SK-N-SH (cell line): ENCODE data around the gene SLC17A3. TPM values are rescaled to one million over a fixed set of nuclear protein-coding genes. Genes with fewer than 3 reads are reported as not detected.

Source experiments
- CTCF ChIA-PET: fragments of 300-600, 350-600 bp; formaldehyde crosslinking; extraction: SDS; loops from one replicate; lab custom pipeline; 2021; lab: Yijun Ruan, JAX
- POLR2A ChIA-PET: fragments of 350-600 bp; sonication (Branson Sonifier 250); formaldehyde crosslinking; extraction: SDS; loops from one replicate; lab custom pipeline; 2020; ENCODE audit warnings: antibody characterized with exemption, inconsistent platforms; lab: Yijun Ruan, JAX
- DNase-seq: peaks from one replicate; pipeline ENCODE4 v3.0.0; 2012
- H2AFZ ChIP-seq: fragments of 200-600 bp; sonication (generic); 2 replicates; pipeline ENCODE4 v1.8.1; 2016; ENCODE audit warnings: antibody characterized with exemption, mild to moderate bottlenecking, low read depth
- H3F3A ChIP-seq: fragments of 200-600 bp; sonication (generic); replicated peaks from 2 replicates; pipeline ENCODE3; 2016; ENCODE audit warnings: antibody characterized with exemption, mild to moderate bottlenecking; ENCODE audit not compliant: insufficient read depth
- H3K27ac ChIP-seq, 2 experiments: fragments of 200-500 bp in 1 of 2; fragments of 200-600 bp in 1 of 2; sonication (Bioruptor generic) in 1 of 2; sonication (generic), shearing (Covaris generic) in 1 of 2; 2 replicates each; pipeline versions ENCODE4 v1.5.1 to v1.6.1; 2014 to 2016; ENCODE audit warnings: low read depth in 2 of 2, inconsistent platforms in 1 of 2, low read length in 1 of 2, mild to moderate bottlenecking in 1 of 2, mixed read lengths in 1 of 2
- H3K27me3 ChIP-seq: fragments of 200-600 bp; sonication (generic), shearing (Covaris generic); 2 replicates; pipeline ENCODE4 v1.6.1; 2016; ENCODE audit warnings: mixed run types; ENCODE audit not compliant: insufficient read depth
- H3K36me3 ChIP-seq, 2 experiments: fragments of 200-500 bp in 1 of 2; fragments of 200-600 bp in 1 of 2; sonication (Bioruptor generic) in 1 of 2; sonication (generic) in 1 of 2; replicated peaks in 1 of 2; 2 replicates each; pipeline versions ENCODE3 to v1.5.1; 2014 to 2016; ENCODE audit warnings: low read length in 1 of 2, mild to moderate bottlenecking in 1 of 2; ENCODE audit not compliant: insufficient read depth in 2 of 2, control insufficient read depth in 1 of 2
- H3K4me1 ChIP-seq, 2 experiments: fragments of 200-500 bp in 1 of 2; fragments of 200-600 bp in 1 of 2; sonication (Bioruptor generic) in 1 of 2; sonication (generic), shearing (Covaris generic) in 1 of 2; 2 replicates each; pipeline versions ENCODE4 v1.5.1 to v1.6.1; 2014 to 2016; ENCODE audit warnings: low read depth in 1 of 2, low read length in 1 of 2, mixed run types in 1 of 2; ENCODE audit not compliant: insufficient read depth in 2 of 2, control insufficient read depth in 1 of 2
- H3K4me2 ChIP-seq: fragments of 200-600 bp; sonication (generic), shearing (Covaris generic); 2 replicates; pipeline ENCODE4 v1.6.1; 2017; ENCODE audit warnings: mixed run types
- H3K4me3 ChIP-seq, 2 experiments: fragments of 200-500 bp in 1 of 2; fragments of 200-600 bp in 1 of 2; sonication (Bioruptor generic) in 1 of 2; sonication (generic), shearing (Covaris generic) in 1 of 2; 2 replicates each; pipeline versions ENCODE4 v1.5.1 to v1.8.1; 2014 to 2016; ENCODE audit warnings: low read depth in 2 of 2, inconsistent platforms in 1 of 2, low read length in 1 of 2, mild to moderate bottlenecking in 1 of 2, mixed read lengths in 1 of 2, moderate library complexity in 1 of 2
- H3K79me2 ChIP-seq: fragments of 200-600 bp; sonication (generic); 2 replicates; pipeline ENCODE4 v1.8.1; 2017; ENCODE audit warnings: mild to moderate bottlenecking; ENCODE audit not compliant: insufficient read depth
- H3K9ac ChIP-seq: fragments of 200-600 bp; sonication (generic); 2 replicates; pipeline ENCODE4 v1.6.1; 2017; ENCODE audit warnings: mixed run types
- H3K9me2 ChIP-seq: fragments of 200-600 bp; sonication (generic); 2 replicates; pipeline ENCODE4 v1.6.1; 2017; ENCODE audit warnings: mixed run types
- H3K9me3 ChIP-seq: fragments of 200-600 bp; sonication (generic); 2 replicates; pipeline ENCODE4 v1.6.1; 2017; ENCODE audit warnings: mixed run types, mild to moderate bottlenecking, moderate library complexity
- H4K20me1 ChIP-seq: fragments of 200-600 bp; sonication (generic); 2 replicates; pipeline ENCODE4 v1.6.1; 2017; ENCODE audit warnings: mild to moderate bottlenecking, mixed run types; ENCODE audit not compliant: insufficient read depth
- CHD2 ChIP-seq: fragments of 150-350 bp; IDR thresholded peaks from 2 replicates; pipeline ENCODE4 v1.6.1; 2018; ENCODE audit warnings: low read length; ENCODE audit not compliant: partially characterized antibody
- EP300 ChIP-seq, 2 experiments: IDR thresholded peaks; 2 replicates each; pipeline versions ENCODE4 v1.4.0 to v1.6.1; 2012; ENCODE audit warnings: borderline replicate concordance in 1 of 2, low read depth in 1 of 2, low read length in 1 of 2
- EZH2phosphoT487 ChIP-seq: fragments of 200-600 bp; sonication (generic); IDR thresholded peaks from 2 replicates; pipeline ENCODE4 v1.6.1; 2017; ENCODE audit warnings: low read depth, mixed run types, mild to moderate bottlenecking, antibody characterized with exemption, moderate library complexity, borderline replicate concordance
- FOSL2 ChIP-seq: IDR thresholded peaks from 2 replicates; pipeline ENCODE4 v1.4.0; 2012; ENCODE audit warnings: low read depth, mild to moderate bottlenecking, moderate library complexity, borderline replicate concordance
- FOXJ3 ChIP-seq: sonication (generic); formaldehyde crosslinking; IDR thresholded peaks from 2 replicates; pipeline ENCODE4 v1.5.1; 2020; ENCODE audit warnings: mild to moderate bottlenecking, missing genetic modification reagents
- GATA2 ChIP-seq: sonication (generic); formaldehyde crosslinking; IDR thresholded peaks from 2 replicates; pipeline ENCODE4 v1.5.0; 2020; ENCODE audit warnings: mild to moderate bottlenecking, missing genetic modification reagents
- JUND ChIP-seq: IDR thresholded peaks from 2 replicates; pipeline ENCODE4 v1.4.0; 2012
- MXI1 ChIP-seq: IDR thresholded peaks from 2 replicates; pipeline ENCODE4 v1.6.1; 2012; ENCODE audit warnings: mild to moderate bottlenecking, low read depth, low read length, improper control_type of control experiment
- NRF1 ChIP-seq: IDR thresholded peaks from 2 replicates; pipeline ENCODE4 v1.6.1; 2012; ENCODE audit warnings: low read depth, mild to moderate bottlenecking, low read length
- RAD21 ChIP-seq: IDR thresholded peaks from 2 replicates; pipeline ENCODE4 v1.6.1; 2012; ENCODE audit warnings: mild to moderate bottlenecking, low read length
- SIN3A ChIP-seq: IDR thresholded peaks from 2 replicates; pipeline ENCODE4 v1.6.1; 2012; ENCODE audit warnings: low read depth, mild to moderate bottlenecking, low read length, moderate library complexity, borderline replicate concordance
- TAF1 ChIP-seq: IDR thresholded peaks from 2 replicates; pipeline ENCODE4 v1.6.1; 2012; ENCODE audit warnings: low read depth, mild to moderate bottlenecking, low read length, moderate library complexity, borderline replicate concordance
- TCF12 ChIP-seq: IDR thresholded peaks from 2 replicates; pipeline ENCODE4 v1.4.0; 2012
- YY1 ChIP-seq: IDR thresholded peaks from 2 replicates; pipeline ENCODE4 v1.4.0; 2012; ENCODE audit warnings: low read depth, mild to moderate bottlenecking
- WGBS: methylation state at CpG from one replicate; pipeline ENCODE4 v1.1.6; 2017; ENCODE audit warnings: low lambda C conversion rate; 5-methylcytosine and 5-hydroxymethylcytosine counted together
- polyA plus RNA-seq, 3 experiments: library from polyadenylated mRNA; depleted of rRNA; stranded (reverse); fragments of >200 nt; gene quantifications; 2 replicates each; pipeline ENCODE4 v1.2.3, GENCODE V29; 2012
- TF ChIP-seq, protein P1 (sequence below): fragments of 150-350 bp; IDR thresholded peaks from 2 replicates; pipeline ENCODE4 v1.6.1; 2016; ENCODE audit warnings: mild to moderate bottlenecking, low read depth, low read length
- TF ChIP-seq, protein P2 (sequence below): IDR thresholded peaks from 2 replicates; pipeline ENCODE4 v1.4.0; 2012; ENCODE audit warnings: low read depth
- TF ChIP-seq, protein P3 (sequence below): IDR thresholded peaks from 2 replicates; pipeline ENCODE4; 2012
- TF ChIP-seq, protein P4 (sequence below): IDR thresholded peaks from 2 replicates; pipeline ENCODE4 v1.6.1; 2012; ENCODE audit warnings: mild to moderate bottlenecking, low read depth, low read length, moderate library complexity
- TF ChIP-seq, protein P5 (sequence below): fragments of 150-350 bp; IDR thresholded peaks from 2 replicates; pipeline ENCODE4 v1.6.1; 2017; ENCODE audit warnings: antibody characterized with exemption, low read length, low read depth, borderline replicate concordance
- TF ChIP-seq, protein P6 (sequence below): IDR thresholded peaks from 2 replicates; pipeline ENCODE4 v1.4.0; 2012; ENCODE audit warnings: low read depth, borderline replicate concordance

Gene SLC17A3
- polyA plus RNA-seq, 1 of the 3 experiments (the other 2 are of a cell fraction) = not detected

DNA sequence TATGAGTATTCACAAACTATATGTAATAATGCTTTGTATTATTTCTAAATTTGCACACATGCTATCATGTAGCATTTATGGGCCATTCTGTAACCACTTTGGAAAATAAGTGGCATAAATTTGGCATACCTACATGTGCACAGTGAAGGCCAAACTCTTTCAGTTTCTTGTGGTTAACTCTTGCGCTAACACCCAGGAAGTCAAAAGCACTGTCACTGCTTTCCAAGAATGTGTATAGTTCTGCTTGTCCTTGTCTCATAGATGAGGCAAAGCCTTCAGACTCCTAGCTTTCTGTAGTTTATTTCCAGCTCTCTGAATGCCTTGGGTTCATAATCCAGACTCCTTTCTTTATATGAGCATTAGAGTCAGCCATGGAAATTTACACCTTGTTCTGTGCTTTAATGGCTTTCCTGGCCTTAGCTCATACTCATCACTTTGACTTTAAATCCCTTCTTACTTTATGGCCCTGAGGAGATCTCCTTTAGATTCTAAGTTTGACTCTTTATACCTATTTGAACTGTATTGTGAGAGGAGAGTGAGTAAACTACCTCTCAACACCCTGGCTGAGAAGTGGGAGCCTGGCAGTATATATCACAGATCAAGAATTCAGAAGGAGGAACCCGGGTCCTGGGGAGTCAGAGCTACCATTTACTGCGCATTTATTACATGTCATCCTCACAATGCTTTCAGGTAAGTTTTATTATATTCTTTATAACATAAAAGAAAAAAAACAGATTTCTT lies 949 bp upstream of the SLC17A3 start:
- POLR2A ChIA-PET = no interaction called here
- no peaks in the 10 kb centered on the region for H3K4me1 ChIP-seq

More for the DNA sequence above, 949 bp upstream of the SLC17A3 start:
- CTCF ChIA-PET = interaction anchor here (2.4 kb wide), 1 partner anchor 155 kb away, joined by 5 read pairs; no protein-coding TSS in a partner anchor
- 49% methylated on average over 3 of the region's 3 CpGs for WGBS
- H3K9me3 ChIP-seq = no peaks in the 10 kb centered on the region
- no peak overlapping the region for H3K4me2 ChIP-seq
- H3K27ac ChIP-seq = no peak overlapping the region
- no peaks in the 10 kb centered on the region for H3K36me3 ChIP-seq
- H3K27me3 ChIP-seq = no peaks in the 10 kb centered on the region
- no peak overlapping the region for H3K9ac ChIP-seq
- no peak for DNase-seq
- H3K79me2 ChIP-seq = no peaks in the 10 kb centered on the region
- no peak overlapping the region for H2AFZ ChIP-seq
- H3F3A ChIP-seq = no peaks in the 10 kb centered on the region
- TF ChIP-seq SIN3A = no peak
- TF ChIP-seq YY1 = no peak
- TF ChIP-seq RAD21 = no peak
- TF ChIP-seq, protein P1, sequence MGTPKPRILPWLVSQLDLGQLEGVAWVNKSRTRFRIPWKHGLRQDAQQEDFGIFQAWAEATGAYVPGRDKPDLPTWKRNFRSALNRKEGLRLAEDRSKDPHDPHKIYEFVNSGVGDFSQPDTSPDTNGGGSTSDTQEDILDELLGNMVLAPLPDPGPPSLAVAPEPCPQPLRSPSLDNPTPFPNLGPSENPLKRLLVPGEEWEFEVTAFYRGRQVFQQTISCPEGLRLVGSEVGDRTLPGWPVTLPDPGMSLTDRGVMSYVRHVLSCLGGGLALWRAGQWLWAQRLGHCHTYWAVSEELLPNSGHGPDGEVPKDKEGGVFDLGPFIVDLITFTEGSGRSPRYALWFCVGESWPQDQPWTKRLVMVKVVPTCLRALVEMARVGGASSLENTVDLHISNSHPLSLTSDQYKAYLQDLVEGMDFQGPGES = no peak
- TF ChIP-seq, protein P2, sequence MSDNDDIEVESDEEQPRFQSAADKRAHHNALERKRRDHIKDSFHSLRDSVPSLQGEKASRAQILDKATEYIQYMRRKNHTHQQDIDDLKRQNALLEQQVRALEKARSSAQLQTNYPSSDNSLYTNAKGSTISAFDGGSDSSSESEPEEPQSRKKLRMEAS = no peak
- TF ChIP-seq, protein P3, sequence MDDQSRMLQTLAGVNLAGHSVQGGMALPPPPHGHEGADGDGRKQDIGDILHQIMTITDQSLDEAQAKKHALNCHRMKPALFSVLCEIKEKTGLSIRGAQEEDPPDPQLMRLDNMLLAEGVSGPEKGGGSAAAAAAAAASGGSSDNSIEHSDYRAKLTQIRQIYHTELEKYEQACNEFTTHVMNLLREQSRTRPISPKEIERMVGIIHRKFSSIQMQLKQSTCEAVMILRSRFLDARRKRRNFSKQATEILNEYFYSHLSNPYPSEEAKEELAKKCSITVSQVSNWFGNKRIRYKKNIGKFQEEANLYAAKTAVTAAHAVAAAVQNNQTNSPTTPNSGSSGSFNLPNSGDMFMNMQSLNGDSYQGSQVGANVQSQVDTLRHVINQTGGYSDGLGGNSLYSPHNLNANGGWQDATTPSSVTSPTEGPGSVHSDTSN = no peak
- TF ChIP-seq, protein P4, sequence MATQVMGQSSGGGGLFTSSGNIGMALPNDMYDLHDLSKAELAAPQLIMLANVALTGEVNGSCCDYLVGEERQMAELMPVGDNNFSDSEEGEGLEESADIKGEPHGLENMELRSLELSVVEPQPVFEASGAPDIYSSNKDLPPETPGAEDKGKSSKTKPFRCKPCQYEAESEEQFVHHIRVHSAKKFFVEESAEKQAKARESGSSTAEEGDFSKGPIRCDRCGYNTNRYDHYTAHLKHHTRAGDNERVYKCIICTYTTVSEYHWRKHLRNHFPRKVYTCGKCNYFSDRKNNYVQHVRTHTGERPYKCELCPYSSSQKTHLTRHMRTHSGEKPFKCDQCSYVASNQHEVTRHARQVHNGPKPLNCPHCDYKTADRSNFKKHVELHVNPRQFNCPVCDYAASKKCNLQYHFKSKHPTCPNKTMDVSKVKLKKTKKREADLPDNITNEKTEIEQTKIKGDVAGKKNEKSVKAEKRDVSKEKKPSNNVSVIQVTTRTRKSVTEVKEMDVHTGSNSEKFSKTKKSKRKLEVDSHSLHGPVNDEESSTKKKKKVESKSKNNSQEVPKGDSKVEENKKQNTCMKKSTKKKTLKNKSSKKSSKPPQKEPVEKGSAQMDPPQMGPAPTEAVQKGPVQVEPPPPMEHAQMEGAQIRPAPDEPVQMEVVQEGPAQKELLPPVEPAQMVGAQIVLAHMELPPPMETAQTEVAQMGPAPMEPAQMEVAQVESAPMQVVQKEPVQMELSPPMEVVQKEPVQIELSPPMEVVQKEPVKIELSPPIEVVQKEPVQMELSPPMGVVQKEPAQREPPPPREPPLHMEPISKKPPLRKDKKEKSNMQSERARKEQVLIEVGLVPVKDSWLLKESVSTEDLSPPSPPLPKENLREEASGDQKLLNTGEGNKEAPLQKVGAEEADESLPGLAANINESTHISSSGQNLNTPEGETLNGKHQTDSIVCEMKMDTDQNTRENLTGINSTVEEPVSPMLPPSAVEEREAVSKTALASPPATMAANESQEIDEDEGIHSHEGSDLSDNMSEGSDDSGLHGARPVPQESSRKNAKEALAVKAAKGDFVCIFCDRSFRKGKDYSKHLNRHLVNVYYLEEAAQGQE = no peak
- no peak for TF ChIP-seq EZH2phosphoT487
- TF ChIP-seq, protein P5, sequence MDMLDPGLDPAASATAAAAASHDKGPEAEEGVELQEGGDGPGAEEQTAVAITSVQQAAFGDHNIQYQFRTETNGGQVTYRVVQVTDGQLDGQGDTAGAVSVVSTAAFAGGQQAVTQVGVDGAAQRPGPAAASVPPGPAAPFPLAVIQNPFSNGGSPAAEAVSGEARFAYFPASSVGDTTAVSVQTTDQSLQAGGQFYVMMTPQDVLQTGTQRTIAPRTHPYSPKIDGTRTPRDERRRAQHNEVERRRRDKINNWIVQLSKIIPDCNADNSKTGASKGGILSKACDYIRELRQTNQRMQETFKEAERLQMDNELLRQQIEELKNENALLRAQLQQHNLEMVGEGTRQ = no peak
- no peak for TF ChIP-seq TCF12
- TF ChIP-seq EP300 (IDR thresholded peaks at IDR 0.05; ENCODE audit: borderline replicate concordance in 1 of 2, low read depth in 1 of 2, low read length in 1 of 2) = no peak
- TF ChIP-seq FOXJ3 (CRISPR knock-in tag) = no peak
- TF ChIP-seq GATA2 = no peak
- no peak for TF ChIP-seq MXI1
- TF ChIP-seq NRF1 = no peak
- no peak for TF ChIP-seq CHD2
- TF ChIP-seq JUND = no peak
- TF ChIP-seq TAF1 = no peak
- TF ChIP-seq FOSL2 = no peak
- TF ChIP-seq, protein P6, sequence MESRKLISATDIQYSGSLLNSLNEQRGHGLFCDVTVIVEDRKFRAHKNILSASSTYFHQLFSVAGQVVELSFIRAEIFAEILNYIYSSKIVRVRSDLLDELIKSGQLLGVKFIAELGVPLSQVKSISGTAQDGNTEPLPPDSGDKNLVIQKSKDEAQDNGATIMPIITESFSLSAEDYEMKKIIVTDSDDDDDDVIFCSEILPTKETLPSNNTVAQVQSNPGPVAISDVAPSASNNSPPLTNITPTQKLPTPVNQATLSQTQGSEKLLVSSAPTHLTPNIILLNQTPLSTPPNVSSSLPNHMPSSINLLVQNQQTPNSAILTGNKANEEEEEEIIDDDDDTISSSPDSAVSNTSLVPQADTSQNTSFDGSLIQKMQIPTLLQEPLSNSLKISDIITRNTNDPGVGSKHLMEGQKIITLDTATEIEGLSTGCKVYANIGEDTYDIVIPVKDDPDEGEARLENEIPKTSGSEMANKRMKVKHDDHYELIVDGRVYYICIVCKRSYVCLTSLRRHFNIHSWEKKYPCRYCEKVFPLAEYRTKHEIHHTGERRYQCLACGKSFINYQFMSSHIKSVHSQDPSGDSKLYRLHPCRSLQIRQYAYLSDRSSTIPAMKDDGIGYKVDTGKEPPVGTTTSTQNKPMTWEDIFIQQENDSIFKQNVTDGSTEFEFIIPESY = no peak
- H4K20me1 ChIP-seq = no peaks in the 10 kb centered on the region
- H3K4me3 ChIP-seq = no peak overlapping the region
- no peaks in the 10 kb centered on the region for H3K9me2 ChIP-seq
